HCT116 (cell line): ENCODE measurements around the gene GLRB.

Experiments
- EZH2 ChIP-seq: fragments of 200-600 bp; sonication (generic); IDR thresholded peaks from 2 replicates; pipeline ENCODE4 v1.6.1; 2017; ENCODE audit warnings: antibody characterized with exemption, mixed run types
- EZH2phosphoT487 ChIP-seq: fragments of 200-600 bp; IDR thresholded peaks from 2 replicates; pipeline ENCODE4 v1.6.1; 2018; ENCODE audit warnings: antibody characterized with exemption, borderline replicate concordance
- FOSL1 ChIP-seq: IDR thresholded peaks from 2 replicates; pipeline ENCODE4 v1.6.1; 2012; ENCODE audit warnings: low read depth
- SP1 ChIP-seq: IDR thresholded peaks from 2 replicates; pipeline ENCODE4 v1.6.1; 2012; ENCODE audit warnings: low read depth
- TCF7L2 ChIP-seq: IDR thresholded peaks from 2 replicates; pipeline ENCODE4 v1.7.0; 2011; ENCODE audit warnings: borderline replicate concordance, inconsistent platforms; ENCODE audit not compliant: insufficient read depth, insufficient read length; ENCODE audit errors: extremely low read depth
- YY1 ChIP-seq: IDR thresholded peaks from 2 replicates; pipeline ENCODE4 v1.6.1; 2011; ENCODE audit warnings: low read length, low read depth, moderate library complexity, mild to moderate bottlenecking; ENCODE audit not compliant: insufficient replicate concordance; ENCODE audit errors: extremely low read depth
- TF ChIP-seq, protein P1 (sequence below), 3 experiments: fragments of 200-600 bp in 1 of 3; sonication (generic) in 1 of 3; IDR thresholded peaks in 2 of 3; conservative IDR thresholded peaks in 1 of 3; 2 replicates each; pipeline ENCODE4 v1.5.1; 2012 to 2017; ENCODE audit warnings: low read depth in 2 of 3, low read length in 2 of 3, antibody characterized with exemption in 1 of 3, borderline replicate concordance in 1 of 3, control low read depth in 1 of 3, mild to moderate bottlenecking in 1 of 3, mixed read lengths in 1 of 3, mixed run types in 1 of 3, moderate library complexity in 1 of 3; ENCODE audit not compliant: insufficient read depth in 1 of 3
- TF ChIP-seq, protein P2 (sequence below): IDR thresholded peaks from 2 replicates; pipeline ENCODE4 v1.6.1; 2012

DNA sequence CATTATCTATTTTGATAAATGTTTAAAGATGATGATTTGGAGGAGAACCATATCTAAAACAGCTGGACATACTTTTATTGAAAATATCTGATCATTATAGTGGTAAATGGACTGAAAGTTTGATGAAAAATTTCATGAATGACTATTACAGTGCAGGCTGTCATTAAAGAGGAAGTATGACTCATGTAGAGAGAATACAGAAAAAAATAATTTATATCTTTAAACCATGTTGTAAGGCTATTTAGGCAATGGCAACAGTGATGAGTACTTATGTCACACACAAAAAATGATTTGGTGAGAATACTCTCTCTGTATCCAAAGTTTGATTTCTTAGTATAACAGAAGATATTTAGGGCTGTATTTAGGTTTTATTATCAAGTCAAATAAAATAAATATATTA lies 3.9 kb upstream of the GLRB start:
- TF ChIP-seq TCF7L2 (no peak), EZH2 (no peak), EZH2phosphoT487 (no peak), SP1 (no peak), YY1 (no peak), FOSL1 (peak; percentile 31; the same call in 1 of the 2 replicates)
- TF ChIP-seq, protein P1, sequence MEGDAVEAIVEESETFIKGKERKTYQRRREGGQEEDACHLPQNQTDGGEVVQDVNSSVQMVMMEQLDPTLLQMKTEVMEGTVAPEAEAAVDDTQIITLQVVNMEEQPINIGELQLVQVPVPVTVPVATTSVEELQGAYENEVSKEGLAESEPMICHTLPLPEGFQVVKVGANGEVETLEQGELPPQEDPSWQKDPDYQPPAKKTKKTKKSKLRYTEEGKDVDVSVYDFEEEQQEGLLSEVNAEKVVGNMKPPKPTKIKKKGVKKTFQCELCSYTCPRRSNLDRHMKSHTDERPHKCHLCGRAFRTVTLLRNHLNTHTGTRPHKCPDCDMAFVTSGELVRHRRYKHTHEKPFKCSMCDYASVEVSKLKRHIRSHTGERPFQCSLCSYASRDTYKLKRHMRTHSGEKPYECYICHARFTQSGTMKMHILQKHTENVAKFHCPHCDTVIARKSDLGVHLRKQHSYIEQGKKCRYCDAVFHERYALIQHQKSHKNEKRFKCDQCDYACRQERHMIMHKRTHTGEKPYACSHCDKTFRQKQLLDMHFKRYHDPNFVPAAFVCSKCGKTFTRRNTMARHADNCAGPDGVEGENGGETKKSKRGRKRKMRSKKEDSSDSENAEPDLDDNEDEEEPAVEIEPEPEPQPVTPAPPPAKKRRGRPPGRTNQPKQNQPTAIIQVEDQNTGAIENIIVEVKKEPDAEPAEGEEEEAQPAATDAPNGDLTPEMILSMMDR (IDR thresholded peaks at IDR 0.05 in 2 of 3, conservative IDR thresholded peaks at IDR 0.05 in 1 of 3; ENCODE audit: borderline replicate concordance in 1 of 3, insufficient read depth in 1 of 3, low read depth in 2 of 3, low read length in 2 of 3): no peak
- TF ChIP-seq, protein P2, sequence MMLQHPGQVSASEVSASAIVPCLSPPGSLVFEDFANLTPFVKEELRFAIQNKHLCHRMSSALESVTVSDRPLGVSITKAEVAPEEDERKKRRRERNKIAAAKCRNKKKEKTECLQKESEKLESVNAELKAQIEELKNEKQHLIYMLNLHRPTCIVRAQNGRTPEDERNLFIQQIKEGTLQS: no peak
